GM12878 (cell line): ENCODE results near the gene IDH3G. TPM values are rescaled to one million over a fixed set of nuclear protein-coding genes. Genes with fewer than 3 reads are reported as not detected.

ENCODE experiments used
- ATAC-seq: fragments of 200-7000 bp; cut with Tn5 transposase; 3 replicates; pipeline ENCODE4 v1.9.1; 2020; ENCODE audit warnings: mild to moderate bottlenecking, moderate library complexity
- BruUV-seq: library from RNA; stranded (reverse); fragments of 400-500 nt; replicated peaks from 2 replicates; lab custom pipeline; 2021; lab: Mats Ljungman, UMichigan
- CTCF ChIA-PET: fragments of 300-600 bp; sonication (Branson Sonifier 250); formaldehyde crosslinking; extraction: SDS; loops from one replicate; lab custom pipeline; 2021; ENCODE audit warnings: inconsistent platforms; lab: Yijun Ruan, JAX
- POLR2A ChIA-PET: fragments of 350-600 bp; formaldehyde crosslinking; extraction: SDS; loops from one replicate; lab custom pipeline; 2021; ENCODE audit warnings: inconsistent platforms; lab: Charles Lee
- RAD21 ChIA-PET: fragments of 300-600 bp; sonication (Branson Sonifier 250); formaldehyde crosslinking; loops from one replicate; lab custom pipeline; 2023; ENCODE audit warnings: antibody characterized with exemption; ENCODE audit not compliant: unreplicated experiment; lab: Charles Lee
- SMC1A ChIA-PET: fragments of 300-600 bp; sonication (Branson Sonifier 250); formaldehyde crosslinking; loops from one replicate; lab custom pipeline; 2023; ENCODE audit not compliant: unreplicated experiment, uncharacterized antibody; lab: Charles Lee
- DNase-seq: peaks from one replicate; pipeline ENCODE4 v3.0.0-alpha.2; 2011; ENCODE audit warnings: low read depth, low spot score
- FAIRE-seq: peaks from 3 replicates; lab custom pipeline; 2011; peaks lifted over from hg19 to GRCh38; lab: Jason Lieb, UNC
- H2AFZ ChIP-seq: 2 replicates; pipeline ENCODE4 v1.6.0; 2011; ENCODE audit warnings: low read depth, low read length, control low read depth; ENCODE audit not compliant: control insufficient read depth
- H3K27ac ChIP-seq: 2 replicates; pipeline ENCODE4 v1.5.1; 2011; ENCODE audit warnings: control low read depth; ENCODE audit not compliant: control insufficient read depth, insufficient read depth
- H3K27me3 ChIP-seq, 2 experiments: replicated peaks in 1 of 2; 2 replicates each; pipeline versions ENCODE4 v1.6.0 to v1.6.1; 2011; ENCODE audit warnings: low read length in 1 of 2; ENCODE audit not compliant: control insufficient read depth in 2 of 2, insufficient read depth in 2 of 2
- H3K36me3 ChIP-seq, 2 experiments: 2 replicates each; pipeline ENCODE4 v1.5.1; 2011; ENCODE audit warnings: low read length in 1 of 2; ENCODE audit not compliant: control insufficient read depth in 2 of 2, insufficient read depth in 2 of 2
- H3K4me1 ChIP-seq: 2 replicates; pipeline ENCODE4 v1.6.1; 2011; ENCODE audit warnings: mild to moderate bottlenecking, low read length, moderate library complexity, mixed read lengths; ENCODE audit not compliant: control insufficient read depth, insufficient read depth
- H3K4me2 ChIP-seq: 2 replicates; pipeline ENCODE4 v1.6.0; 2011; ENCODE audit warnings: control low read depth; ENCODE audit not compliant: control insufficient read depth, insufficient read depth
- H3K4me3 ChIP-seq: fragments of 200-600 bp; sonication (generic); 2 replicates; pipeline ENCODE4 v1.5.1; 2016
- H3K79me2 ChIP-seq: 2 replicates; pipeline ENCODE4 v1.6.0; 2011; ENCODE audit warnings: low read length; ENCODE audit not compliant: control insufficient read depth, insufficient read depth
- H3K9ac ChIP-seq: 2 replicates; pipeline ENCODE4 v1.8.0; 2011; ENCODE audit warnings: low read length, control low read depth, mixed read lengths; ENCODE audit not compliant: control insufficient read depth, insufficient read depth
- H3K9me3 ChIP-seq: replicated peaks from 3 replicates; pipeline ENCODE4 v1.5.1; 2011; ENCODE audit warnings: mild to moderate bottlenecking, low read length; ENCODE audit not compliant: control insufficient read depth, insufficient read depth
- H4K20me1 ChIP-seq: 2 replicates; pipeline ENCODE4 v1.6.0; 2011; ENCODE audit not compliant: control insufficient read depth, insufficient read depth
- CEBPB ChIP-seq, 2 experiments: fragments of 150-350 bp in 1 of 2; IDR thresholded peaks; 2 replicates each; pipeline ENCODE4 v1.6.1; 2012 to 2014; ENCODE audit warnings: low read depth in 2 of 2, low read length in 2 of 2, borderline replicate concordance in 1 of 2, inconsistent platforms in 1 of 2
- CHD1 ChIP-seq: IDR thresholded peaks from 2 replicates; pipeline ENCODE4 v1.6.1; 2012; ENCODE audit warnings: low read depth, low read length, improper control_type of control experiment
- CUX1 ChIP-seq: IDR thresholded peaks from 2 replicates; pipeline ENCODE4 v1.6.1; 2012; ENCODE audit warnings: improper control_type of control experiment, low read depth, low read length; ENCODE audit not compliant: insufficient replicate concordance
- EGR1 ChIP-seq, 2 experiments: IDR thresholded peaks; 1 replicate in 1 of 2; 2 replicates in 1 of 2; pipeline ENCODE4 v1.6.1; 2011 to 2012; ENCODE audit warnings: low read depth in 2 of 2, low read length in 2 of 2, borderline replicate concordance in 1 of 2, mild to moderate bottlenecking in 1 of 2, moderate library complexity in 1 of 2
- GABPA ChIP-seq: IDR thresholded peaks from 2 replicates; pipeline ENCODE4 v1.6.1; 2014; ENCODE audit warnings: antibody characterized with exemption, low read depth, mild to moderate bottlenecking, inconsistent platforms
- SMC3 ChIP-seq: IDR thresholded peaks from 2 replicates; pipeline ENCODE4 v1.6.1; 2011; ENCODE audit warnings: low read length, improper control_type of control experiment, borderline replicate concordance
- WRNIP1 ChIP-seq: IDR thresholded peaks from 2 replicates; pipeline ENCODE4 v1.6.1; 2011; ENCODE audit warnings: low read depth, low read length, improper control_type of control experiment, borderline replicate concordance
- ZNF384 ChIP-seq: IDR thresholded peaks from 2 replicates; pipeline ENCODE4 v1.6.1; 2012; ENCODE audit warnings: low read depth, mild to moderate bottlenecking, low read length, improper control_type of control experiment, borderline replicate concordance
- WGBS: methylation state at CpG from one replicate; pipeline ENCODE4 v1.1.6; 2016; ENCODE audit warnings: low lambda C conversion rate; ENCODE audit not compliant: insufficient replicate concordance, insufficient coverage; ENCODE audit errors: missing lambda C conversion rate; 5-methylcytosine and 5-hydroxymethylcytosine counted together
- in situ Hi-C: fragments of 300-500 bp; cut with MboI; formaldehyde crosslinking; loops from 9 replicates; pipeline ENCODE4 v1.14.3; 2018; ENCODE audit warnings: mixed read lengths
- intact Hi-C: fragments of 100-400 bp; cut with micrococcal nuclease; formaldehyde crosslinking; loops from one replicate; pipeline ENCODE4 v1.14.2; 2022; ENCODE audit not compliant: unreplicated experiment
- polyA plus RNA-seq, 11 experiments: library from polyadenylated mRNA; depleted of rRNA in 4 of 11; unstranded in 6 of 11; stranded (reverse) in 5 of 11; fragments of >200 nt; fragmentation: Nextera tagmentation in 4 of 11; fragmentation: Illumina TruSeq in 1 of 11; extraction: Ambion mirVana in 4 of 11; extraction: Trizol in 1 of 11; gene quantifications; 1 replicate in 1 of 11; 2 replicates in 10 of 11; pipeline versions ENCODE4 v1.2.1 to v1.2.3, GENCODE V29; 2011 to 2016; ENCODE audit warnings: inconsistent platforms in 2 of 11, missing spikeins in 2 of 11, low read depth in 1 of 11
- total RNA-seq, 4 experiments: library from RNA; depleted of rRNA in 3 of 4; stranded (reverse); fragments of >200 nt in 3 of 4; fragmentation: Illumina TruSeq in 1 of 4; extraction: Trizol in 1 of 4; gene quantifications; 2 replicates each; pipeline versions ENCODE4 v1.2.1 to v1.2.3, GENCODE V29; 2013 to 2021

IDH3G gene
- total and polyA plus RNA-seq, 10 of the 15 experiments (the other 5 are each of a cell fraction or from before 2014, with no cell fraction given) = 26.3 to 102 (median 66.6) TPM

GRCh38 chrX:153769158-153769864 is 24.9 kb downstream of the IDH3G start:
- Histone ChIP-seq H2AFZ (no peak overlapping the region), H3K4me3 (no peak overlapping the region), H3K9me3 (no peaks in the 10 kb centered on the region; the same call in 2 of the 3 replicates), H3K9ac (no peak overlapping the region), H3K79me2 (no peaks in the 10 kb centered on the region), H3K4me1 (no peaks in the 10 kb centered on the region), H3K4me2 (no peak overlapping the region)
- DNase-seq = no peak
- ChIA-PET SMC1A (no interaction called here), CTCF (no interaction called here), POLR2A (no interaction called here)
- WGBS = 54% methylated on average over 22 of the region's 23 CpGs
- TF ChIP-seq GABPA (no peak), EGR1 (IDR thresholded peaks at IDR 0.05; ENCODE audit: borderline replicate concordance in 1 of 2, low read depth in 2 of 2, low read length in 2 of 2) (no peak), SMC3 (no peak), CUX1 (no peak), CEBPB (IDR thresholded peaks at IDR 0.05; ENCODE audit: borderline replicate concordance in 1 of 2, low read depth in 2 of 2, low read length in 2 of 2) (no peak), WRNIP1 (no peak), ZNF384 (no peak), CHD1 (no peak)
- TF ChIP-seq, all 136 proteins: peak for 0
- in situ Hi-C loops = no loop called here
- H4K20me1 ChIP-seq = no peaks in the 10 kb centered on the region
- H3K27me3 ChIP-seq = no peaks in the 10 kb centered on the region
- RAD21 ChIA-PET = no interaction called here
- no peaks in the 10 kb centered on the region for H3K36me3 ChIP-seq
- FAIRE-seq (no peak), ATAC-seq (no peak)
- intact Hi-C loops = no loop called here
- H3K27ac ChIP-seq = no peak overlapping the region
- no TSS peak for BruUV-seq
